Spinal cord (tissue), 10 donors: Measurements from ENCODE around the gene KLF13. TPM values are rescaled to one million over a fixed set of nuclear protein-coding genes. Genes with fewer than 3 reads are reported as not detected.
"Not testable (repeated sequence)": the region's sequence is repeated elsewhere in the genome, so short reads cannot be mapped to it uniquely, and the experiment has no call there.

Experiments used
- DNase-seq, 6 donors: peaks; one replicate each; pipeline versions ENCODE4 v3.0.0 to v3.0.0-alpha.2; 2013 to 2015; ENCODE audit warnings: low spot score in 6 of 6, low read depth in 4 of 6
- H3K27ac ChIP-seq: one replicate; pipeline ENCODE4 v1.5.1; 2013; ENCODE audit warnings: low read depth, low read length, control low read depth
- H3K27me3 ChIP-seq: one replicate; pipeline ENCODE4 v1.6.1; 2013; ENCODE audit warnings: low read length; ENCODE audit not compliant: control insufficient read depth, insufficient read depth
- H3K36me3 ChIP-seq: one replicate; pipeline ENCODE4 v1.6.1; 2013; ENCODE audit warnings: low read length; ENCODE audit not compliant: control insufficient read depth, insufficient read depth
- H3K4me1 ChIP-seq: one replicate; pipeline ENCODE4 v1.6.1; 2013; ENCODE audit warnings: low read length; ENCODE audit not compliant: control insufficient read depth, insufficient read depth
- H3K4me3 ChIP-seq: one replicate; pipeline ENCODE4 v1.5.1; 2013; ENCODE audit warnings: low read depth, low read length, control low read depth
- H3K9me3 ChIP-seq: one replicate; pipeline ENCODE4 v1.6.1; 2013; ENCODE audit warnings: low read length; ENCODE audit not compliant: control insufficient read depth, insufficient read depth
- WGBS: methylation state at CpG from one replicate; pipeline ENCODE4 v1.1.5; 2013; ENCODE audit warnings: missing lambda C conversion rate; ENCODE audit not compliant: insufficient coverage; 5-methylcytosine and 5-hydroxymethylcytosine counted together
- polyA plus RNA-seq, 2 donors: library from polyadenylated mRNA; unstranded; fragments of 120-200 nt; gene quantifications; one replicate each; pipeline ENCODE4 v1.2.1, GENCODE V29; 2013; ENCODE audit not compliant: insufficient read length in 2 of 2
- total RNA-seq, 2 donors: library from RNA; depleted of rRNA in 1 of 2; stranded (reverse); fragments of 120-200 nt in 1 of 2; fragments of >200 nt in 1 of 2; gene quantifications; one replicate each; pipeline versions ENCODE4 v1.2.3 to v1.2.4, GENCODE V29; 2013 to 2014
- donor health status: healthy.

The KLF13 gene
- total and polyA plus RNA-seq, 4 donors, result 42.3 to 84.5 (median 68.2) TPM

DNA sequence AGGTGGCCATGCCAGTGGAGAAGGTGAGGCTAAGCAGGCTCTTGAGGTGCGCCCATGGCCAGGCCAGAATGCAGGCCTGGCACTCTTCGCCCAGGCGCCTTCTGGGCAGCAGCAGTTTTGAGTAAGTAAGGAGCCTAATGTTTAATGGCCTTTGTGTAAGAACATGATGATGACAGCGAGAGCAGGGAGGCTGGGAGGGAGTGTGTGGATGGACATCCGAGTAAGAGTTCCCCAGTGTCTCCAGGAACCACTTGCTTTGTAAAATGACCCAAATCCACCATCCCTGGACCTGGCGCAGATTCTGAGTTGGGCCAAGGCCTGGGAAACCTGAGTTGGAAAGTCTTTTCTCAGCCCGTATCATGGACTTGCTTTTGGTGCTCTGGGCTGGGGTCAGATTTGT, 24.1 kb downstream of the KLF13 start:
- Histone ChIP-seq H3K9me3 (no peaks in the 10 kb centered on the region), H3K27ac (no peak overlapping the region), H3K4me1 (peaks cover 64% of the 10 kb centered on the region), H3K36me3 (peaks cover 36% of the 10 kb centered on the region), H3K4me3 (no peak overlapping the region), H3K27me3 (no peaks in the 10 kb centered on the region)
- WGBS, result 95% methylated on average over 4 of the region's 7 CpGs
- no peak for DNase-seq

DNA sequence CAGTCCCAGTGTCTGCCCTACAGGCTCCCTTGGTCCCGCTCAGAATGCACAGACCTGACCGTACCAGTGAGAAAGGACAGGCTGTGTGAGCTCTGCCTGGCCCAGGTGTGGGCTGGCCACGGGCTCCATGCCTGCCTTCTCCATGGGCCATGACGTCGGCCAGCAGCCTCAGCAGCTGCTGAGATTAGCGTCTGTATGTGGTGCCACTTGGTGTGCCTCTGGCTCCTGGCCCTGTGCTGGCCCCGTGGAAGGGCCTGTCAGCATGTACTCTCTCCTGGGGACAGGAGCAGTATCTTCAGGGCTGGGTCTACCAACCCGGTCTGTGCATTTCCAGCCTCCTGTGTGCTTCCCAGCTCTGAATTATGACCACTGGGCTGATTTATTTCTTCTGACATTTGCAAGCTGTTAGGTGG, 25.7 kb downstream of the KLF13 start:
- Histone ChIP-seq H3K27ac (peak overlapping the region; percentile 69), H3K4me1 (peaks cover 61% of the 10 kb centered on the region)

DNA sequence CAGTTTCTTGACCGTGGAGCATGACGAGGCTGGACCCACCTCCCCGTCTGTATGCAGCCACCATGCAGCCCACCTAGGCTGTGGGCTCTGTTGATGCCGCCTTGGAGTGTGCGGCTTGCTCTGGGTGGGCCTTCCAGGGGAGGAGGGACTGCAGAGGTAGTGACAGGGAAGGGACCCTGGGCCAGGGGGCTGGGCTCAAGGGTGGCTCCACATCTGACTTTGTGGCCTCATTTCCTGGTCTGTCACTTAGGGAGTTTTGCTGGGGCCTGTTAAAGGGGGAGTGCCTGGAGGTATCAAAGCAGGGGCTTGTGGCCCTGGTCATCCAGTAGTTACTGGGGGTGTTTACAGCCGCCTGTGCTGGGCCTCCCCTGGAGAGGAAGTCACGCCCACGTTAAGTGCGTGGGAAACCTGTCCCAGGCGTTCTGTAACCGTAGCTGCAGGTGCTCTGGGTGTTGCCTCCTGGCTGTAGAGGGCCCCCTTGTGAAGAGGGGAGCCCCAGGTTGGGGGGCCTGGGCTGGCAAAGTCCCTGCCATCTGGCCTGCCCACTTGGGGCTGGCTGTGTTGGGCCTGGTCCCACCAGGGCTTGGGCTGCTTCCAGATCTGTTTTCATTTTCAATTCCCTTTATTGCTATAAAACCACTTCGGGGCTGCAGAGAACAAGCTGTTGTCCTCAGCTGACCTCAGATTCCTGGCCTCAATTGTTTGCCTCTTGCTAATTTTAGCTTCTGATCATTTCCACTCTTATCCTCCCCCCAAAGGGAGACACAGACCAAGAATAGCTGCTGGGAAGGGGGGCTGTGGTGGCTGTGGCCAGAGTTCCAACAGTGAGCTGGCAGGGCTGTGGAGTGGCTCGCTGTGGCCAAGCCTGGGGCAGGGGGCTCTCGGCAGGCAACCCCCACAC, 26.5 kb downstream of the KLF13 start:
- Histone ChIP-seq H3K4me1 (peaks cover 61% of the 10 kb centered on the region), H3K4me3 (no peak overlapping the region)

More for the DNA sequence above, 25.7 kb downstream of the KLF13 start:
- Histone ChIP-seq H3K9me3 (no peaks in the 10 kb centered on the region), H3K4me3 (no peak overlapping the region), H3K36me3 (peaks cover 29% of the 10 kb centered on the region), H3K27me3 (no peaks in the 10 kb centered on the region)
- peak in 1 of 6 donors; percentile 25 for DNase-seq
- 30% methylated on average over 8 of the region's 8 CpGs for WGBS

DNA sequence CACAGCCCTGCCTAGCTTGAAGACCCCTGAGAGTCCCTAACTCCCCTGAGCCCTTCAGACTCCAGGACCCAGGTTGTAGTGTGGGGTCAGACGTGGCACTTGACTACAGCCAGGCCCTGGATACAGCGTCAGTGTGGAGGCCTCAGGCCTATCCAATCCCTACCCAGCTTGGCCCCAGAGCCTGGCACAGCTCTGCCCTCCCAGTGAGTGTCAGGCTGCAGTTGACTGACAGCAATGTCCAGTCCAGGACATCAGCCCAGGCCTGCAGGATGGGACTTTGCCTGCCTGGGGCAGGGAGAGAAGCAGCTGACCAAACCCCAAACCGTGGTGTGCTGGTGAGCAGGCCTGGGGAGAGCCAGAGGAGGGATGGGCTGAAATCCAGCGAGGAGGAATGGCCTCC, 27.3 kb downstream of the KLF13 start:
- no peaks in the 10 kb centered on the region for H3K9me3 ChIP-seq
- WGBS, result 30% methylated on average over 3 of the region's 4 CpGs
- peak in 1 of 6 donors; percentile 31 for DNase-seq
- peak overlapping the region; percentile 69 for H3K27ac ChIP-seq
- no peak overlapping the region for H3K4me3 ChIP-seq
- no peaks in the 10 kb centered on the region for H3K27me3 ChIP-seq
- H3K36me3 ChIP-seq, result peaks cover 18% of the 10 kb centered on the region
- peaks cover 61% of the 10 kb centered on the region for H3K4me1 ChIP-seq

More for the DNA sequence above, 26.5 kb downstream of the KLF13 start:
- WGBS, result 32% methylated on average over 14 of the region's 14 CpGs
- H3K27me3 ChIP-seq, result no peaks in the 10 kb centered on the region
- H3K9me3 ChIP-seq, result no peaks in the 10 kb centered on the region
- peak in 2 of 6 donors; percentile 77 to 87 for DNase-seq
- H3K27ac ChIP-seq, result peak overlapping the region; percentile 69
- H3K36me3 ChIP-seq, result peaks cover 21% of the 10 kb centered on the region

DNA sequence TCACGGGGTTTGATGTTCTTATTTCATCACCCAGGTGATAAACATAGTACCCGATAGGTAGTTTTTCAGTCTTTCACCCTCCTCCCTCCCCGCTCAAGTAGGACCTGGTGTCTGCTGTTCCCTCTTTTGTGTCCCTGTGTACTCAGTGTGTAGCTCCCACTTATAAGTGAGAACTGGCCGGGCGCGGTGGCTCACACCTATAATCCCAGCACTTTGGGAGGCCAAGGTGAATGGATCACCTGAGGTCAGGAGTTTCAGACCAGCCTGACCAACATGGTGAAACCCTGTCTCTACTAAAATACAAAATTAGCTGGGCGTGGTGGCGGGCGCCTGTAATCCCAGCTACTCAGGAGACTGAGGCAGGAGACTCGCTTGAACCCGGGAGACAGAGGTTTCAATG, 29.5 kb downstream of the KLF13 start:
- not testable (repeated sequence) for H3K27ac ChIP-seq, H3K9me3 ChIP-seq, H3K4me3 ChIP-seq, H3K27me3 ChIP-seq, DNase-seq
- 97% methylated on average over 5 of the region's 11 CpGs for WGBS
- H3K4me1 ChIP-seq, result peaks cover 66% of the 10 kb centered on the region
- peaks cover 17% of the 10 kb centered on the region for H3K36me3 ChIP-seq

DNA sequence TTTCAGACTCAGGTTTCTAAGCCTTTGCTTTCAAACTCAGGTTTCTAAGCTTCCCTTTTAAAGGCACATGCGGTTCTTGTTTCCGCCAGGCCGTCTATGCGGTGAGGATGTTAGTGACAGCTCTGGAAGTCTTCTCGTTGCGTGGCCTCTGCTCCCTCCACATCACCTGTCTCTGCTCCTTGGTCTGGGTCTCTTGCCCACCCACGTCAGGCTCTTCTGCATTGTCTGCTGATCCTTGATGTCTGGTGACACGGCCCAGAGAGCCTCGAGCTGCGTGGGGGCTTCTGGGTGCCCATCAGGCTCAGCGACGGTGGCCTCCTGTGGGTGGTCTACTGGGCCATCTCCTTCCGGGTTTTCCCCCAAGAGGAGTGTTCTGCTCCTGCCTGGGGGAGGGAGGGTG, 30.5 kb downstream of the KLF13 start:
- WGBS, result 62% methylated on average over 11 of the region's 13 CpGs
- DNase-seq, result no peak

DNA sequence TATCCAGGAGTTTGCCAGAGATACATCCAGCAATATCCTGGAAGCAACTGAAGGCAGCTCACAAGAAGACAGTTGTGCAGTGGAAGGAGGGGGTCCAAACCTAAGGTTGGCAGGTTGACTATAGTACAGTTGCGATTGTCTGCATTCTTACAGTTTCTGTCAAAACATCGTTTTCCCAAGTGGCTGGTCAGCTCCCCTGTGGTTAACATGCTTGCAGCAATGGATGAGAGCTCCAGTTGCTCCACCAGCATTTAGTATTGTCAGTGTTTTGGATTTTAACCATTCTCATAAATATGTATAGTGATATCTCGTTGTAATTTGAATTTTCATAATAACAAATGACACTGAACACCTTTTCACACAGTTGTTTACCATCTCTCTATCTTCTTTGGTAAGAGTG, 31.5 kb downstream of the KLF13 start:
- Histone ChIP-seq H3K9me3 (no peaks in the 10 kb centered on the region), H3K4me1 (peaks cover 57% of the 10 kb centered on the region), H3K36me3 (peaks cover 17% of the 10 kb centered on the region), H3K4me3 (no peak overlapping the region), H3K27me3 (no peaks in the 10 kb centered on the region), H3K27ac (no peak overlapping the region)
- no CpG with 5 or more reads among the region's 3 CpGs for WGBS
- DNase-seq, result no peak

More for the DNA sequence above, 30.5 kb downstream of the KLF13 start:
- H3K27me3 ChIP-seq, result no peaks in the 10 kb centered on the region
- no peak overlapping the region for H3K4me3 ChIP-seq
- no peak overlapping the region for H3K27ac ChIP-seq
- peaks cover 67% of the 10 kb centered on the region for H3K4me1 ChIP-seq
- H3K36me3 ChIP-seq, result peaks cover 17% of the 10 kb centered on the region
- H3K9me3 ChIP-seq, result no peaks in the 10 kb centered on the region

DNA sequence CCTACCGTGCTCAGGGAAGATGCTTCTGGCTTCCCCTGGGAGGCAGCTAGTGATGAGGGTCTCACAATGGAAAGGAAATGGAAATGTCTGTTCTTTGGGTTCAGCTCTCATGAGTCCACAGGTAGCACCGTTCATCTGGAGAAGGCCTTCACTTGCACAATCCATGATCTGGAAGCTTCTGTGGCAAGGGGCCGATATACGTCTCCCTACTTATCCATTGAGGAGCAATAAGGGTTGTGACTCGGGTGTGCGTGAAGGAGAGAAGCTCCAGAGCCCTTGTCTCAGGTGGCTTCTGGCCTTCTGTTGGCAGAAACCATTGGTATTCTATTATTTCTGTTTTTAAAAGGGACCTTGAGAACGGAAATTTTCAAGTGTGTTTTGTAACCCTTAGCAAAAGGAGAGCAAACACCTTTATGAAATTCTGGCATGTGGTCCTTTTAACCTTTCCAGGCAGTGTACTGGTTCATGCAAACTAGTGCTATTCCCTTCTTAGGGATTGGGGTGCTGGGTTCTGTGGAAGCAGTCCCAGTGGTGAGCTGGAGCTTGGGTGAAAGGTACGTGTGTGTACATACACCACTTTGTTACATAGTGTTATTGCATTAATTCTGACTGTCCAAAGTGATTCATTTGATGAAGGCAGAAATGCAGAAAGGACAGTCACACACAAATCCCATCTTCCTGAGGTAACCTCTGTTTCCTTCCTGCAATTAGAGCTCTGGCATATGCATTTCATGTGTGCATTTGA, 32.5 kb downstream of the KLF13 start:
- Histone ChIP-seq H3K27ac (no peak overlapping the region), H3K4me1 (peaks cover 48% of the 10 kb centered on the region), H3K9me3 (no peaks in the 10 kb centered on the region), H3K27me3 (no peaks in the 10 kb centered on the region), H3K4me3 (no peak overlapping the region), H3K36me3 (peaks cover 15% of the 10 kb centered on the region)
- 90% methylated on average over 4 of the region's 8 CpGs for WGBS
- no peak for DNase-seq

DNA sequence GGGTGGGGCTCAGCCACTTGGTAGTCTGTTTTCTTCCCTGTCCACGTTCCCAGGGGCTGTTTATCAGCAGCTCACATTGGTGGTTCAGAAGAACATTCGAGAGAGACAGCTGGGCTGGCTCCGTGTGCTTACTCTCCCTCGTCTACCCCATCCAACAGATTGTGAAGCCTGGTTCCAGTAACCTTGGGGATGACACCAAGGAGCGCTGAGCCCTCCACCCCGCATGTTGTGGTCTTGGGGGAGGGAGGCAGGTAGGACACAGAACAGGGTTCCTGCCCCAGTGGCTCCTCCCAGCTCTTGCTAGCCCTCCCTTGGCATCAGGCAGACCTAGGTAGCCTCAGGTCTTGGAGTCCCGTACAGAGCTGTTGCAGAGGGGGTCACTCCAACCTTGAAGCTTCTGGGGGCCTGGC, 33.1 kb downstream of the KLF13 start:
- WGBS, result 86% methylated on average over 2 of the region's 7 CpGs
- no peak overlapping the region for H3K4me3 ChIP-seq
- H3K27me3 ChIP-seq, result no peaks in the 10 kb centered on the region
- no peaks in the 10 kb centered on the region for H3K9me3 ChIP-seq
- DNase-seq, result no peak
- peaks cover 53% of the 10 kb centered on the region for H3K4me1 ChIP-seq
- peaks cover 14% of the 10 kb centered on the region for H3K36me3 ChIP-seq
- no peak overlapping the region for H3K27ac ChIP-seq
